ENCODE measurements around the gene RBM33. TPM values are rescaled to one million over a fixed set of nuclear protein-coding genes. Genes with fewer than 3 reads are reported as not detected.

Gene RBM33
- total and polyA plus RNA-seq, 2 of the 4 experiments (the other 2 are of a cell fraction) = 7.3 to 10.8 TPM

DNA sequence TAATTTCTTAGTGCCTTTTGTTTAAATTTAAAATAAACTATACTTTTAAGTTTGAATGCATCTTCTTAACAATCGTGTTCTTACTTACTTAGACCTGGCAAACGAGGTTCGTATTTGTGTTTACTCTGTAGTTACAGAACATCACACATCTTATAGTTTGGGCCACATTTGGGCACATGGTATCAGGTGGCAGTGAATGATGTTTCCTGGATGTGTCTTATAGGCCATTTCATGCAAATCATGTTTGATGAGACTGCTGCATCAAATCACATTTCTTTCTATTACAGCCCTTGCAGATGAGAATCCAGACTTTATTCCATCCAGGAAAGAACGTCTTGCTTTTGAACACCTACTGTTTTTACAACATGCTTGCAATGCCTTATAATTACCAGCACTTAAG is 78.5 kb downstream of the RBM33 start:
- Histone ChIP-seq H2BK20ac (ENCODE audit: low read depth, low read length) (no peak overlapping the region), H2BK15ac (ENCODE audit: low read depth, low read length) (no peak overlapping the region), H3K23ac (ENCODE audit: low read depth, low read length) (no peak overlapping the region), H3K36me3 (ENCODE audit: control insufficient read depth, insufficient read depth, low read length) (peaks cover 5% of the 10 kb centered on the region), H2BK120ac (ENCODE audit: low read depth, low read length) (no peak overlapping the region), H4K91ac (ENCODE audit: insufficient read depth, low read depth, low read length) (no peak overlapping the region), H4K20me1 (ENCODE audit: insufficient read depth, low read length) (peaks cover 15% of the 10 kb centered on the region; the same call in 1 of the 2 replicates), H3K27ac (ENCODE audit: insufficient read depth, low read length) (no peak overlapping the region), H4K5ac (ENCODE audit: low read depth, low read length) (no peak overlapping the region), H3K9me1 (ENCODE audit: insufficient read depth, low read length) (no peaks in the 10 kb centered on the region; the same call in 1 of the 2 replicates), H3K9ac (ENCODE audit: low read depth, low read length) (no peak overlapping the region), H3K18ac (ENCODE audit: low read depth, low read length) (no peak overlapping the region), H4K8ac (ENCODE audit: low read depth in 2 of 2, low read length in 2 of 2) (no peak overlapping the region), H3K4me1 (ENCODE audit: control insufficient read depth, insufficient read depth, low read length) (0 out of 2 replicates have a peak, but pooled peaks cover 2% of the 10 kb centered on the region), H3K14ac (replicated peaks; ENCODE audit: low read depth, low read length) (no peak overlapping the region), H3K79me1 (ENCODE audit: low read depth in 1 of 2, low read length in 2 of 2) (peaks cover 22 to 47% of the 10 kb centered on the region in 2 experiments), H3K56ac (ENCODE audit: extremely low read depth, insufficient read depth, low read length) (no peak overlapping the region), H3K9me3 (ENCODE audit: control insufficient read depth, insufficient read depth, low read length) (no peaks in the 10 kb centered on the region), H2AK5ac (ENCODE audit: low read depth, low read length) (no peak overlapping the region), H2AK9ac (replicated peaks; ENCODE audit: low read depth, low read length, poor library complexity) (no peak overlapping the region), H3K4me2 (ENCODE audit: low read depth, low read length) (no peak overlapping the region), H2AFZ (replicated peaks; ENCODE audit: low read length, poor library complexity) (no peak overlapping the region), H3K4me3 (ENCODE audit: insufficient read depth, low read depth, low read length) (no peak overlapping the region), H3K4ac (ENCODE audit: low read depth, low read length) (no peak overlapping the region), H3K27me3 (ENCODE audit: control insufficient read depth, insufficient read depth, low read length) (no peaks in the 10 kb centered on the region), H2BK5ac (ENCODE audit: low read depth, low read length, poor library complexity, severe bottlenecking) (no peak overlapping the region)
- intact Hi-C loops (cut with micrococcal nuclease) (no loop called here), in situ Hi-C loops (cut with MboI; ENCODE audit: low sequenced_read_pairs) (no loop called here), dilution Hi-C loops (cut with HindIII; ENCODE audit: low sequenced_read_pairs, unreplicated experiment) (no loop called here)
- TF ChIP-seq SMC3 (IDR thresholded peaks at IDR 0.05; ENCODE audit: low read depth, low read length) = no peak
- no peak for TF ChIP-seq POLR2A (IDR thresholded peaks at IDR 0.05; ENCODE audit: low read depth, low read length)
- no peak for TF ChIP-seq FOS (IDR thresholded peaks at IDR 0.05; ENCODE audit: low read depth, low read length)
- TF ChIP-seq, protein P1, sequence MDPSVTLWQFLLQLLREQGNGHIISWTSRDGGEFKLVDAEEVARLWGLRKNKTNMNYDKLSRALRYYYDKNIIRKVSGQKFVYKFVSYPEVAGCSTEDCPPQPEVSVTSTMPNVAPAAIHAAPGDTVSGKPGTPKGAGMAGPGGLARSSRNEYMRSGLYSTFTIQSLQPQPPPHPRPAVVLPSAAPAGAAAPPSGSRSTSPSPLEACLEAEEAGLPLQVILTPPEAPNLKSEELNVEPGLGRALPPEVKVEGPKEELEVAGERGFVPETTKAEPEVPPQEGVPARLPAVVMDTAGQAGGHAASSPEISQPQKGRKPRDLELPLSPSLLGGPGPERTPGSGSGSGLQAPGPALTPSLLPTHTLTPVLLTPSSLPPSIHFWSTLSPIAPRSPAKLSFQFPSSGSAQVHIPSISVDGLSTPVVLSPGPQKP (IDR thresholded peaks at IDR 0.05; ENCODE audit: borderline replicate concordance, low read depth, low read length) = no peak
- TF ChIP-seq RFX5 (IDR thresholded peaks at IDR 0.05; ENCODE audit: low read depth, low read length) = no peak
- no peak for TF ChIP-seq RAD21 (IDR thresholded peaks at IDR 0.05; ENCODE audit: low read length)
- TF ChIP-seq, protein P2, sequence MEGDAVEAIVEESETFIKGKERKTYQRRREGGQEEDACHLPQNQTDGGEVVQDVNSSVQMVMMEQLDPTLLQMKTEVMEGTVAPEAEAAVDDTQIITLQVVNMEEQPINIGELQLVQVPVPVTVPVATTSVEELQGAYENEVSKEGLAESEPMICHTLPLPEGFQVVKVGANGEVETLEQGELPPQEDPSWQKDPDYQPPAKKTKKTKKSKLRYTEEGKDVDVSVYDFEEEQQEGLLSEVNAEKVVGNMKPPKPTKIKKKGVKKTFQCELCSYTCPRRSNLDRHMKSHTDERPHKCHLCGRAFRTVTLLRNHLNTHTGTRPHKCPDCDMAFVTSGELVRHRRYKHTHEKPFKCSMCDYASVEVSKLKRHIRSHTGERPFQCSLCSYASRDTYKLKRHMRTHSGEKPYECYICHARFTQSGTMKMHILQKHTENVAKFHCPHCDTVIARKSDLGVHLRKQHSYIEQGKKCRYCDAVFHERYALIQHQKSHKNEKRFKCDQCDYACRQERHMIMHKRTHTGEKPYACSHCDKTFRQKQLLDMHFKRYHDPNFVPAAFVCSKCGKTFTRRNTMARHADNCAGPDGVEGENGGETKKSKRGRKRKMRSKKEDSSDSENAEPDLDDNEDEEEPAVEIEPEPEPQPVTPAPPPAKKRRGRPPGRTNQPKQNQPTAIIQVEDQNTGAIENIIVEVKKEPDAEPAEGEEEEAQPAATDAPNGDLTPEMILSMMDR (conservative IDR thresholded peaks at IDR 0.05; ENCODE audit: low read depth, low read length) = no peak
- TF ChIP-seq CEBPB (IDR thresholded peaks at IDR 0.05; ENCODE audit: low read depth, low read length) = no peak
- TF ChIP-seq CHD1 (IDR thresholded peaks at IDR 0.05; ENCODE audit: low read depth, low read length) = no peak
- no peak for TF ChIP-seq BHLHE40 (IDR thresholded peaks at IDR 0.05; ENCODE audit: low read depth, low read length)
- no peak for TF ChIP-seq MXI1 (IDR thresholded peaks at IDR 0.05; ENCODE audit: borderline replicate concordance, low read depth, low read length)
- no peak for TF ChIP-seq NFE2L2 (IDR thresholded peaks at IDR 0.05; ENCODE audit: low read depth, low read length)
- TF ChIP-seq RCOR1 (IDR thresholded peaks at IDR 0.05; ENCODE audit: insufficient replicate concordance, low read length) = no peak
- TF ChIP-seq, protein P3, sequence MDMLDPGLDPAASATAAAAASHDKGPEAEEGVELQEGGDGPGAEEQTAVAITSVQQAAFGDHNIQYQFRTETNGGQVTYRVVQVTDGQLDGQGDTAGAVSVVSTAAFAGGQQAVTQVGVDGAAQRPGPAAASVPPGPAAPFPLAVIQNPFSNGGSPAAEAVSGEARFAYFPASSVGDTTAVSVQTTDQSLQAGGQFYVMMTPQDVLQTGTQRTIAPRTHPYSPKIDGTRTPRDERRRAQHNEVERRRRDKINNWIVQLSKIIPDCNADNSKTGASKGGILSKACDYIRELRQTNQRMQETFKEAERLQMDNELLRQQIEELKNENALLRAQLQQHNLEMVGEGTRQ (IDR thresholded peaks at IDR 0.05; ENCODE audit: low read depth, low read length) = no peak
- TF ChIP-seq MAZ (IDR thresholded peaks at IDR 0.05; ENCODE audit: borderline replicate concordance, low read depth, low read length) = no peak
- no TSS peak for BruUV-seq (replicated peaks)
- WGBS, 2 experiments (ENCODE audit: extremely low coverage in 2 of 2, insufficient read length in 1 of 2) = no CpG with 5 or more reads among the region's 4 CpGs
- POLR2A ChIA-PET (ENCODE audit: unreplicated experiment) = no interaction called here
- CTCF ChIA-PET = no interaction called here
- DNase-seq = no peak
- no peak for ATAC-seq (ENCODE audit: low read depth)
